Left renal cortex interstitium (tissue), 4 donors: ENCODE measurements around the gene GNAS-AS1. TPM values are rescaled to one million over a fixed set of nuclear protein-coding genes. Genes with fewer than 3 reads are reported as not detected.

ENCODE experiments used
- DNase-seq, 4 donors: peaks; one replicate each; pipeline ENCODE4 v3.0.0-alpha.2; 2013; ENCODE audit warnings: low read depth in 4 of 4, low spot score in 2 of 4, missing footprints in 1 of 4
- polyA plus RNA-seq, 4 donors: library from polyadenylated mRNA; unstranded; fragments of 120-200 nt; gene quantifications; one replicate each; pipeline ENCODE4 v1.2.1, GENCODE V29; 2013; ENCODE audit not compliant: insufficient read length in 4 of 4

GNAS-AS1 gene
- polyA plus RNA-seq, result 1 to 10 TPM in 3 of 4 donors, under 1 TPM in 1; 0.64 to 2.1 (median 1.3) TPM

GRCh38 chr20:58850693-58851174 lies at the start of gene GNAS-AS1:
GNAS-AS1 (minus strand) TSS chr20:58850902.
- peak in 3 of 4 donors; percentile 68 to 72 (median 71) for DNase-seq

DNA sequence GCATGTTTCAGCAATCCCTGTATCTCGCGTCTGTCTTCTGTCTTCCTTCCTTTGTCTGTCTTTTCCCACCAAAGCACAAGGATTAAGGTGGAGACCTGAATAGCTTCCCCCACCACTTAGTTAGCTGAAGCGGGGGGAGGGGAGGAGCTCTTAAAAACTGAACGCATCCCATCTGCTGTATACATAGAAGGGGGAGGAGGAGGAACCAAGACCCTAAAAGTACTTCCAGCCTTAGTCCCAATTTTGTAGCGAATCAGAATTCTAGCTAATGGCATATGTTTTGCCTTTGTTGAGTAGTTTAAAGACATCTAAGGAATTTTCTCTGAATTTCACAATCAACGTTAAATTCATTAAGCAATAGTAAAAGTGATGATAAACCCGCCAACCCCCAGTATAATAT lies 49.7 kb upstream of the GNAS-AS1 start:
- DNase-seq, result no peak

GRCh38 chr20:58899512-58899911 lies 48.8 kb upstream of the GNAS-AS1 start:
- DNase-seq, result no peak

DNA sequence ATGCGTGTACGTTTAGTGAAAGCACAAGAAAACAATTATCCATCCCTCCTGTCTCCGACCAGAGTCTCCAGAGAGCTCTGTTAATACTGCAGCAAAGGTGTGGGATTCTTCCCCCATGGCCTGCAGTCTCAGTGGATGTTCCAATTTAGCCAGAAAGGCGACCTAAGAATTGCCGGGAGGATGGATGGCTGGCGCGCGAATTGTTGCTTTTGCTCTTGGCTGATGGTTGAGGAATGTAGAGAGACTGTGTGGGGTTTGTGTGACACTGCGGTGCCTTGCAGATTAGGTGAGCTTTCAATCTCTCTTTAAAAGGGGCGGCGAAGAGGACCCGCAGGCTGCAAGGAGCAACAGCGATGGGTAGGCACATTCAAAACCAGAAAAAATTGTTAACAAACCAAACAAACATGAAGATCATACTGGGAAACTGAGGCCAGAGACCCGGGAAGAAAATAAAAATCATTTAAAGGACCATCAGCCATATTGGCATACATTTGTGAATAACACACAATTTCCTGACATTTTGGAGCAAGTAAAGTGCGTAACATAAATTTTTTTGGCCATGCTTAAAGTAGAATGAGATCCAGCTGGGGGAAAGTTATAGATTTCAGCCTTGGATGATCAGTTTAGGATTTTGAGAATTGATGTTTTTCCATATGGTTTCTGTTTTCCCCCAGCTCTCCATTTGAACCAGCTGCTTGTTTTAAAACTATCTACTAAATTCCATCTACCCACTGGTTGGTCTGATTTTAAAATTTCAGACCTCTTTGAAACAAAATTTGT lies 48.1 kb upstream of the GNAS-AS1 start:
- DNase-seq, result no peak

- no peak for DNase-seq
These were observed 46.8 kb upstream of the GNAS-AS1 start for GRCh38 chr20:58897488-58897887.

- no peak for DNase-seq
These were observed 46.1 kb upstream of the GNAS-AS1 start for GRCh38 chr20:58896820-58897219.

GRCh38 chr20:58895448-58896180 lies 44.9 kb upstream of the GNAS-AS1 start:
- no peak for DNase-seq

DNA sequence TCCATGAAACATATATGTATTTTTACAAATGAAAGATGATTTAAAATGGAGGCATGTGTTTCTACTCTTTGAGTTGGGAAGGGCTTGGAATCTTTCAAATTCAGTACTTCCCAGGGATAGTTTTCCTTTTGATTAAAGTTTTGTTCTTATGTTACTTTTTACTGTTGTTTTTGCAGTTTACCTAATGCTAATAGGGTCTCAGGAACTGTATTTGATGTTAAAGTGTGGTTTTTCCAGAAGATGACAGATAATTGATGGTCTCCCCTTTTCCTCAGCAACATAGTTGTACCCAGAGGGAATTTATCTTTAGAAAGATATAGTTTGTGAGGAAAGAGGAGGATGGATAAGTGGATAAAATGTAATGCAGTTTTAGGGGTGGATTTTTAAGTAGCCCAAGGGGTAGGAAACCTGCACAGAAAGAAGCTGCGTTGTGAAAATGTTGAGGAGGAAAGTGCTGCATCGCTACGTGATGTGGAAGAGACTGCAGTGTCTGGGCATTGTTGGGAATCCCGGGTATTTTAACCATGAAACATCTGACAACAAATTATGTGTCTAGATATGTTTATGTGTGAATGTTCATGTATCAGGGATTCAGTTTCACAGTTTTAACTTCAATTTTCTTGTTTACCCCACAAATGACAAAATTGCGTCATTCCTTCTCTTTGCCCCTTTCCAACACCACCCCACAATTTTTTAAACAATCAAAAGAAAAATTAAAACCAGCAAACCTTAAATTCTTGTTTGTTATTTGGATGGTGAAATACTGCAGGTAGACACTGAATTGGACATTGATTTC lies 44.1 kb upstream of the GNAS-AS1 start:
- DNase-seq, result no peak

DNA sequence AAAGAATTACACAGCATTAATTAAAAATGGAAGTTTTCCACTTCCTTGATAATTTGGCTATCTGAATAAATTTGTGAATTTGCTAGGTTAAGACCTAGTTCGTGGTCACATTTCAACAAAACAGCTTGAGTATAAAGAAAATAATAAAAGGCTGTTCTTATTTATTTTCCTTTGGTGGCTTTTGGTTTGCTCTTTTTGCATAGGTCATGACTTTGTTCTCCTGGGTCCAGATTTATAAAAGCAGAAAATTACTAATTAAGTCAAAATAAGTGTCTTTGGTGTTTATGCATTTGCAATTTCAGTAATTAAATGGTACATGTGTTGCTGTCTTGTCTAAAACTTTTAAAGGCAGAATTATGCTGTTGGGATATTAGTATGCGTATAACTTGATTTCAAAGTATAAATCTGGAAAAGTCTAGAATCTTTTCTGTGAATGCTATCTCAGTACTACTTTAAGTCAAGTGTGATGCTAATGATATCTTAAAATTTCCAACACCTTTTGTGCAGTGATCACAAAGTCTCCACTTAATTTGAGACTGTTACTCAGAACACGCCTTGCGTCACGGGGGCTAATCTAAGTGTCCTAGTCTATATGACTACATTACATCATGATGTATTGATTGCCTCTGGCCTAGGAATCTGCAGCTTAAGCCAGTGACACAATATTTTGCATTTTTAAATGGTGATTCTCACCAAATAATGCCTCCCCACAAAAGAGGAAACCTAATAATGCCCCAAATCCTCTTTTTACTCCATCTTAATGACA lies 42.8 kb upstream of the GNAS-AS1 start:
- no peak for DNase-seq

- no peak for DNase-seq
These were observed 42.2 kb upstream of the GNAS-AS1 start for GRCh38 chr20:58892932-58893224.

- no peak for DNase-seq
These were observed 41.6 kb upstream of the GNAS-AS1 start for GRCh38 chr20:58892141-58892931.

- no peak for DNase-seq
These were observed 41.0 kb upstream of the GNAS-AS1 start for GRCh38 chr20:58891718-58892140.

DNA sequence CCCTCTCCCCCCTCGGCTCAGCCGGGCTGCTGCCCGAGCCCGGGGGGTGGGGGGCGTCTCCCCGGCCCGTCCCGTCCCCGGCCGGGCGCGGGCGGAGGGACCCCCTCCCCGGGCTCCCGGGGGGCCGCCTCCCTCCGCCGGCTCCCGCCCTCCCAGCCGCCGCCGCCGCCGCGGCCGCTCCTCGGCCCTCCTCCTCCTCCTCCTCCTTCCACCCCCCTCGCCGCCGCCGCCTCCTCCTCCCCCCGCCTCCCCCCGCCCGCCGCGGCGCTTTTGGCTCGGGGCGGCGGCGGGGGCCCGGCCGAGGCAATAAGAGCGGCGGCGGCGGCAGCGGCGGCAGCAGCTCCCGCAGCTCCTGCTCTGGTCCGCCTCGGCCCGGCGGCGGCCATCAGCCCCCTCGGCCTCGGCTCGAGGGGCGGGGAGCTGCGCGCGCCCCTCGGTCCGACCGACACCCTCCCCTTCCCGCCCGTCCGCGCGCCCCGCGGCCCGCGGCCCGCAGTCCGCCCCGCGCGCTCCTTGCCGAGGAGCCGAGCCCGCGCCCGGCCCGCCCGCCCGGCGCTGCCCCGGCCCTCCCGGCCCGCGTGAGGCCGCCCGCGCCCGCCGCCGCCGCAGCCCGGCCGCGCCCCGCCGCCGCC lies 40.5 kb upstream of the GNAS-AS1 start:
- no peak for DNase-seq

DNA sequence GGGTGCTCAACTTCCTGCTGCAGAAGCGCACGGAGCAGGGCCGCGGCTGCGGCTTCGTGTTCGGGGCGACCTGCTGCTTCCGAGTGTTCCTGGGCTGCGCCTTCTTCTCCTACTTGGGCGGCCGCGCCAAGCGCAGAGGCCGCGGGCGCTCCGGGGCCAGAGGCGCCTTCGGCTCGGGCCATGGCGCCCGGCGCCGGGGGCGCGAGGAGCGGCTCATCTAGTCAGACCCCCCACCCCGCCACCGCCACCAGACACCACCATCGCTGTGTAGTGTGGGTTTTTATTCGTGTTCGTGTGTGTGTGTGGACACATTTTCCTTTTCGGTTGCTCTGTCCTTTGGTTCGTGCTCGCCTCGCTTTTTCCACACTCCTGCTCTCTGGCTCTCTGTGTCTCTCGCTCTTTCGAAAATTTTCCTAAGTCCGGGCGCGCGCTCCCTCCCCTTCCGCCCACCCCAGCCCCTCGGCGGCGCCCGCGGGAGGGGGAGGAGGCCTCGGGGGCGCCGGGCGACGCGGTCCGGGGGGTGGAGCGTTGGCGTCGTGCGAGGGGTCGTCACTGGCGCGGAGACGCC lies 39.9 kb upstream of the GNAS-AS1 start:
- DNase-seq, result peak; percentile 77 to 84 (median 82)

DNA sequence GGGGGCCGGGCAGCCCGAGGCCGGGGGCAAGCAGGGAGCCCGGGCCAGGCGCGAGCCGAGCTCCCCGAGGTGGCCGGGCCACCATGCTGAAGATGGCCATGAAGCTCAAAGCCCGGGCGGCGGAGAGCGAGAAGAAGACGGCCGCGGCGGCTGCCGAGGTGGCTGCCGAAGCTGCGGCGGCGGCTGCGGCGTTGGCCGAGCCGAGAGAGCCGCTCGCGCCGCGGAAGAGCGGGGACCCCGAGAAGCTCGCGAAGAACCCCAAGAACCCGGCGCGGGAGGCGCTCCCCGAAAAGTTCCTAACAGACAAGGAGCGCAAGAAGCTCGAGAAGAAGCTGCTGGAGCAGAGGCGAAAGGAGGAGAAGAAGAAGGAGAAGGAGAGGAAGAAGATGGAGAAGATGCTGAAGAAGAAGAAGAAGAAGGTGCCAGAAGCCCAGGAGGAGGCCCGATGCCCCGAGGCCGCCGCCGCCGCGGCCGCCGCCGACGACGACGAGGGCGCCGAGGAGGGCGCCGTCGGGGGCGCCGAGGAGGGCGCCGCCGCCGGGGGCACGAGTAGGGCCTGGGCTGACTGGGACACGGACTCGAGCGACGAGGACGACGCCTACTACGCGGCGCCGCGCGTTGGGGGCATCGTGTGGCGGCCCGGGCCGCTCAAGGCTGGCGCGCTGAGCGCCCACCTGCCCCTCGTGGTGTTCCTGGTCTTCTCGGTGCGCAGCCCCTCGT lies 39.3 kb upstream of the GNAS-AS1 start:
- no peak for DNase-seq

DNA sequence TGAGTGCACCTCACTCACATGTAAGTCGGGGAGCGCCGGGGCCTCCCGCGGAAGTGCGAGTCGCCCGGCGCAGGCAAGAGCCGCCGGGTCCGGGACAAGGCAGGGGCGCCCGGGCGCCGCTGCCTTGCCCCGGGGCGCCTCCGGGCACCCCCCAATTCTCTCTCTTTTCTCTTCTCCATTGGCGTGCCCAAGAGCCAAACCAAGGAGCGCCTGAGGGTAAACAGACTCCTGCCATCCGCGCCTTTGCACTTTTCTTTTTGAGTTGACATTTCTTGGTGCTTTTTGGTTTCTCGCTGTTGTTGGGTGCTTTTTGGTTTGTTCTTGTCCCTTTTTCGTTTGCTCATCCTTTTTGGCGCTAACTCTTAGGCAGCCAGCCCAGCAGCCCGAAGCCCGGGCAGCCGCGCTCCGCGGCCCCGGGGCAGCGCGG lies 38.6 kb upstream of the GNAS-AS1 start:
- DNase-seq, result no peak

DNA sequence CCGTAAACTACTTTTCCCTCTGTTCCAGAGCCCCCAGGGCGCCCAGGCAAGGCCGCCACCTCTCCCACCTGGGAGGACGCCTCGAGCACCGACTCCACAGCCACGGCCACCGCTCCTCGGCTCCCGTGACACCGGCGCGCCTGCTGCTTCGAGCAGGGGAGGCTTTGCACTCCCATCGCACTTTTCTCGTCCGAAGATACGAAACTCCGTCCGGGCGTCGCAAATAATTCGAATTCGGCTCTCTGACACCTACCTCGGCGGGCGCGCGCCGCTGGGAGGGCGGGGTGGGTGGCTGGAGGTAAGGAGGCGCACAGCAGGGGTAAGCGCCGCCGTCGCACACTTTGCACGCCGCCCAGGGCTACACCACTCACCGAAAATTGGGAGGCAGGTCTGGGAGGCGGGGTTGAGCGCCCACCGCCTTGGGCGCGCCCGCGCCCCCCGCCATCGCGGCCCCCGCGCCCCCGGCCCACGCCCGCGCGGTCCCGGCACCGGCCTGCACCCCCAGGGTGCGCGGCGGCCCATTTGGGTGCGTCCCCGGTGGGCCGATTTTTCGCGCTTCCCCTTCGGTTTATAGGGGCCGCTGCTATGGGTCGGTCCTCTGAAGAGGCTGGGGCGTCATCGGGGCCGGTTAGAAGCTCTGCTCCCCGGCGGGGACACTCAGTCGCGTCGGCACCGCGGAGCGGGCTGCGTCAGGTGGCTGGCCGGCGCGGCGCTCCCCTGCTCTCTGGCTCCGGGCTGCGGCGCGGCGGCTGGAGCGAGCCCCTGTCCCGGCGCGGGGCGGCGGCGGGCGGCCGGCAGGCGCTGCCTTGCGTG lies 38.0 kb upstream of the GNAS-AS1 start:
- no peak for DNase-seq
